Measurements from ENCODE around the gene SLC12A4. TPM values are rescaled to one million over a fixed set of nuclear protein-coding genes. Genes with fewer than 3 reads are reported as not detected.

SLC12A4 gene
- total RNA-seq, 2 experiments from 2014 or later: 15.1 to 17.7 TPM

GRCh38 chr16:67907397-67908180 is 60.8 kb downstream of the SLC12A4 start:
- H3K27me3 ChIP-seq (ENCODE audit: control insufficient read depth in 1 of 2, insufficient read depth in 2 of 2, low read length in 2 of 2): no peaks in the 10 kb centered on the region
- H3K4me1 ChIP-seq (ENCODE audit: insufficient read depth, low read length): no peaks in the 10 kb centered on the region
- Mint-ChIP-seq H3K9me3 (no peaks in the 10 kb centered on the region), H3K4me3 (no peak overlapping the region), H3K4me1 (ENCODE audit: low read depth) (peaks cover 5% of the 10 kb centered on the region), H3K27ac (no peak overlapping the region), H3K27me3 (no peaks in the 10 kb centered on the region), H3K36me3 (ENCODE audit: low read depth) (peaks cover 50% of the 10 kb centered on the region)
- no peak overlapping the region for H3K4me3 ChIP-seq (ENCODE audit: low read length)
- no peak for DNase-seq
- POLR2A ChIA-PET: interaction anchor here (0.9 kb wide), 1 partner anchor 15 kb away, joined by 3 read pairs; the partner anchor contains the start of gene PSKH1
- H3K27ac ChIP-seq (ENCODE audit: low read depth in 1 of 2, low read length in 2 of 2): no peak overlapping the region
- ATAC-seq (ENCODE audit: poor library complexity): no peak
- CTCF ChIA-PET: no interaction called here
- no peaks in the 10 kb centered on the region for H3K9me3 ChIP-seq (ENCODE audit: control insufficient read depth in 1 of 2, insufficient read depth in 1 of 2, low read length in 2 of 2)
- no peak for TF ChIP-seq CTCF (IDR thresholded peaks at IDR 0.05)
- intact Hi-C loops (cut with DNase I, micrococcal nuclease): no loop called here
- peaks cover 32% of the 10 kb centered on the region for H3K36me3 ChIP-seq (ENCODE audit: insufficient read depth, low read length)

GRCh38 chr16:67902831-67903230 is 65.6 kb downstream of the SLC12A4 start:
- H3K27me3 ChIP-seq (ENCODE audit: control insufficient read depth in 1 of 2, insufficient read depth in 2 of 2, low read length in 2 of 2): no peaks in the 10 kb centered on the region
- no peak overlapping the region for H3K27ac ChIP-seq (ENCODE audit: low read depth in 1 of 2, low read length in 2 of 2)
- Mint-ChIP-seq H3K9me3 (no peaks in the 10 kb centered on the region), H3K36me3 (ENCODE audit: low read depth) (peaks cover 25% of the 10 kb centered on the region), H3K27me3 (no peaks in the 10 kb centered on the region), H3K4me1 (ENCODE audit: low read depth) (peaks cover 16% of the 10 kb centered on the region), H3K27ac (no peak overlapping the region), H3K4me3 (no peak overlapping the region)
- ChIA-PET POLR2A (no interaction called here), CTCF (interaction anchor here (1.3 kb wide), 1 partner anchor 138 kb away, joined by 4 read pairs; no protein-coding TSS in a partner anchor)
- DNase-seq: no peak
- no peak overlapping the region for H3K4me3 ChIP-seq (ENCODE audit: low read length)
- H3K36me3 ChIP-seq (ENCODE audit: insufficient read depth, low read length): peaks cover 14% of the 10 kb centered on the region
- ATAC-seq (ENCODE audit: poor library complexity): no peak
- no peaks in the 10 kb centered on the region for H3K4me1 ChIP-seq (ENCODE audit: insufficient read depth, low read length)
- no peaks in the 10 kb centered on the region for H3K9me3 ChIP-seq (ENCODE audit: control insufficient read depth in 1 of 2, insufficient read depth in 1 of 2, low read length in 2 of 2)
- TF ChIP-seq CTCF (IDR thresholded peaks at IDR 0.05): no peak
- intact Hi-C loops (cut with DNase I, micrococcal nuclease): no loop called here

- H3K36me3 Mint-ChIP-seq (ENCODE audit: low read depth): peaks cover 20% of the 10 kb centered on the region
- ChIA-PET POLR2A (no interaction called here), CTCF (interaction anchor here (0.9 kb wide), 1 partner anchor 229 kb away, joined by 3 read pairs; no protein-coding TSS in a partner anchor)
- peaks cover 2% of the 10 kb centered on the region for H3K4me1 ChIP-seq (ENCODE audit: insufficient read depth, low read length)
- intact Hi-C loops (cut with DNase I, micrococcal nuclease): no loop called here
- DNase-seq: no peak
- H3K36me3 ChIP-seq (ENCODE audit: insufficient read depth, low read length): peaks cover 10% of the 10 kb centered on the region
- H3K9me3 Mint-ChIP-seq: no peaks in the 10 kb centered on the region
- no peaks in the 10 kb centered on the region for H3K27me3 Mint-ChIP-seq
- H3K4me1 Mint-ChIP-seq (ENCODE audit: low read depth): peaks cover 26% of the 10 kb centered on the region
- TF ChIP-seq CTCF (IDR thresholded peaks at IDR 0.05): no peak
- H3K27me3 ChIP-seq (ENCODE audit: control insufficient read depth in 1 of 2, insufficient read depth in 2 of 2, low read length in 2 of 2): no peaks in the 10 kb centered on the region
- no peaks in the 10 kb centered on the region for H3K9me3 ChIP-seq (ENCODE audit: control insufficient read depth in 1 of 2, insufficient read depth in 1 of 2, low read length in 2 of 2)
- H3K4me3 ChIP-seq (ENCODE audit: low read length): no peak overlapping the region
- ATAC-seq (ENCODE audit: poor library complexity): no peak
- H3K27ac ChIP-seq (ENCODE audit: low read depth in 1 of 2, low read length in 2 of 2): no peak overlapping the region
- H3K27ac Mint-ChIP-seq: no peak overlapping the region
- no peak overlapping the region for H3K4me3 Mint-ChIP-seq
Measured at GRCh38 chr16:67901734-67902133, 66.7 kb downstream of the SLC12A4 start.
